Activated naive CD8-positive, alpha-beta T cell (primary cell): ENCODE measurements around the gene ADAM33.

Source experiments
- H3K27ac Mint-ChIP-seq: one replicate; pipeline ENCODE4 v1.8.0; 2021; ENCODE audit warnings: mixed read lengths
- H3K27me3 Mint-ChIP-seq: one replicate; pipeline ENCODE4 v1.8.0; 2021; ENCODE audit warnings: mixed read lengths
- H3K36me3 Mint-ChIP-seq: one replicate; pipeline ENCODE4 v1.8.0; 2021; ENCODE audit warnings: mixed read lengths
- H3K4me1 Mint-ChIP-seq: one replicate; pipeline ENCODE4 v1.8.0; 2021; ENCODE audit warnings: low read depth, mixed read lengths
- H3K4me3 Mint-ChIP-seq: one replicate; pipeline ENCODE4 v1.8.0; 2021; ENCODE audit warnings: mild to moderate bottlenecking, mixed read lengths
- H3K9me3 Mint-ChIP-seq: one replicate; pipeline ENCODE4 v1.8.0; 2021; ENCODE audit warnings: low read depth, mixed read lengths

ADAM33 gene

GRCh38 chr20:3654326-3655130 is 27.3 kb downstream of the ADAM33 start:
- H3K27me3 Mint-ChIP-seq, result peaks cover 5% of the 10 kb centered on the region
- H3K9me3 Mint-ChIP-seq, result peaks cover 4% of the 10 kb centered on the region
- H3K4me3 Mint-ChIP-seq, result no peak overlapping the region
- no peak overlapping the region for H3K27ac Mint-ChIP-seq
- H3K4me1 Mint-ChIP-seq, result no peaks in the 10 kb centered on the region
- H3K36me3 Mint-ChIP-seq, result peaks cover 6% of the 10 kb centered on the region

- Mint-ChIP-seq H3K36me3 (peaks cover 6% of the 10 kb centered on the region), H3K9me3 (peaks cover 4% of the 10 kb centered on the region), H3K27me3 (peaks cover 3% of the 10 kb centered on the region), H3K4me1 (no peaks in the 10 kb centered on the region), H3K27ac (no peak overlapping the region), H3K4me3 (no peak overlapping the region)
Measured at GRCh38 chr20:3653921-3654320, 27.9 kb downstream of the ADAM33 start.

- H3K27ac Mint-ChIP-seq, result no peak overlapping the region
- H3K9me3 Mint-ChIP-seq, result peaks cover 4% of the 10 kb centered on the region
- no peaks in the 10 kb centered on the region for H3K27me3 Mint-ChIP-seq
- H3K4me3 Mint-ChIP-seq, result no peak overlapping the region
- peaks cover 10% of the 10 kb centered on the region for H3K36me3 Mint-ChIP-seq
- no peaks in the 10 kb centered on the region for H3K4me1 Mint-ChIP-seq
Measured at GRCh38 chr20:3652676-3653596, 28.9 kb downstream of the ADAM33 start.

- H3K36me3 Mint-ChIP-seq, result peaks cover 10% of the 10 kb centered on the region
- peaks cover 4% of the 10 kb centered on the region for H3K9me3 Mint-ChIP-seq
- no peak overlapping the region for H3K4me3 Mint-ChIP-seq
- no peaks in the 10 kb centered on the region for H3K27me3 Mint-ChIP-seq
- no peaks in the 10 kb centered on the region for H3K4me1 Mint-ChIP-seq
- no peak overlapping the region for H3K27ac Mint-ChIP-seq
Measured at GRCh38 chr20:3652221-3652620, 29.6 kb downstream of the ADAM33 start.

- Mint-ChIP-seq H3K27ac (no peak overlapping the region), H3K4me1 (no peaks in the 10 kb centered on the region), H3K4me3 (no peak overlapping the region), H3K36me3 (peaks cover 10% of the 10 kb centered on the region), H3K27me3 (no peaks in the 10 kb centered on the region), H3K9me3 (peaks cover 4% of the 10 kb centered on the region)
Measured at GRCh38 chr20:3651204-3651962, 30.4 kb downstream of the ADAM33 start.

GRCh38 chr20:3648951-3649350 is 32.9 kb downstream of the ADAM33 start:
- Mint-ChIP-seq H3K27ac (no peak overlapping the region), H3K4me1 (no peaks in the 10 kb centered on the region), H3K4me3 (no peak overlapping the region), H3K27me3 (no peaks in the 10 kb centered on the region), H3K36me3 (peaks cover 13% of the 10 kb centered on the region), H3K9me3 (peaks cover 4% of the 10 kb centered on the region)

- Mint-ChIP-seq H3K27ac (no peak overlapping the region), H3K4me3 (no peak overlapping the region), H3K27me3 (no peaks in the 10 kb centered on the region), H3K9me3 (no peaks in the 10 kb centered on the region), H3K36me3 (peaks cover 13% of the 10 kb centered on the region), H3K4me1 (no peaks in the 10 kb centered on the region)
Measured at GRCh38 chr20:3647473-3647872, 34.3 kb downstream of the ADAM33 start.

GRCh38 chr20:3646651-3647050 is 35.2 kb downstream of the ADAM33 start:
- Mint-ChIP-seq H3K4me3 (no peak overlapping the region), H3K4me1 (no peaks in the 10 kb centered on the region)

GRCh38 chr20:3646067-3646440 is 35.8 kb downstream of the ADAM33 start:
- no peak overlapping the region for H3K4me3 Mint-ChIP-seq
- no peaks in the 10 kb centered on the region for H3K4me1 Mint-ChIP-seq
- H3K27me3 Mint-ChIP-seq, result no peaks in the 10 kb centered on the region
- H3K9me3 Mint-ChIP-seq, result no peaks in the 10 kb centered on the region
- peaks cover 12% of the 10 kb centered on the region for H3K36me3 Mint-ChIP-seq
- H3K27ac Mint-ChIP-seq, result no peak overlapping the region

More at GRCh38 chr20:3646651-3647050, 35.2 kb downstream of the ADAM33 start:
- Mint-ChIP-seq H3K27me3 (no peaks in the 10 kb centered on the region), H3K27ac (no peak overlapping the region), H3K36me3 (peaks cover 12% of the 10 kb centered on the region), H3K9me3 (no peaks in the 10 kb centered on the region)

GRCh38 chr20:3645309-3646066 is 36.3 kb downstream of the ADAM33 start:
- Mint-ChIP-seq H3K4me1 (no peaks in the 10 kb centered on the region), H3K27me3 (no peaks in the 10 kb centered on the region), H3K27ac (no peak overlapping the region), H3K9me3 (no peaks in the 10 kb centered on the region), H3K36me3 (peaks cover 17% of the 10 kb centered on the region), H3K4me3 (no peak overlapping the region)

- peaks cover 29% of the 10 kb centered on the region for H3K36me3 Mint-ChIP-seq
- no peaks in the 10 kb centered on the region for H3K4me1 Mint-ChIP-seq
- no peak overlapping the region for H3K27ac Mint-ChIP-seq
- H3K4me3 Mint-ChIP-seq, result no peak overlapping the region
- H3K27me3 Mint-ChIP-seq, result no peaks in the 10 kb centered on the region
- no peaks in the 10 kb centered on the region for H3K9me3 Mint-ChIP-seq
Measured at GRCh38 chr20:3640259-3640658, 41.6 kb downstream of the ADAM33 start.

- peaks cover 19% of the 10 kb centered on the region for H3K36me3 Mint-ChIP-seq
- no peaks in the 10 kb centered on the region for H3K4me1 Mint-ChIP-seq
- H3K27me3 Mint-ChIP-seq, result no peaks in the 10 kb centered on the region
- H3K9me3 Mint-ChIP-seq, result no peaks in the 10 kb centered on the region
- no peak overlapping the region for H3K27ac Mint-ChIP-seq
- no peak overlapping the region for H3K4me3 Mint-ChIP-seq
Measured at GRCh38 chr20:3635346-3635745, 46.5 kb downstream of the ADAM33 start.

GRCh38 chr20:3633913-3634478 is 47.8 kb downstream of the ADAM33 start:
- no peaks in the 10 kb centered on the region for H3K27me3 Mint-ChIP-seq
- H3K4me3 Mint-ChIP-seq, result no peak overlapping the region
- H3K9me3 Mint-ChIP-seq, result no peaks in the 10 kb centered on the region
- no peak overlapping the region for H3K27ac Mint-ChIP-seq
- peaks cover 16% of the 10 kb centered on the region for H3K36me3 Mint-ChIP-seq
- H3K4me1 Mint-ChIP-seq, result no peaks in the 10 kb centered on the region
